Dendritic cell treated with granulocyte-macrophage colony-stimulating factor and Interleukin-4, amounts not matched to agents 40 ng/mL and 50 ng/mL, for 4 days (primary cell): ENCODE data around the gene IL18RAP.

ENCODE experiments used
- H3K27ac Mint-ChIP-seq: one replicate; pipeline ENCODE4 v1.8.0; 2022; ENCODE audit warnings: mild to moderate bottlenecking, mixed read lengths
- H3K27me3 Mint-ChIP-seq: one replicate; pipeline ENCODE4 v1.8.0; 2022; ENCODE audit warnings: mild to moderate bottlenecking, mixed read lengths
- H3K36me3 Mint-ChIP-seq: one replicate; pipeline ENCODE4 v1.8.0; 2022; ENCODE audit warnings: low read depth, mixed read lengths
- H3K4me1 Mint-ChIP-seq: one replicate; pipeline ENCODE4 v1.8.0; 2022; ENCODE audit warnings: low read depth, mixed read lengths
- H3K4me3 Mint-ChIP-seq: one replicate; pipeline ENCODE4 v1.8.0; 2022; ENCODE audit warnings: mild to moderate bottlenecking, moderate library complexity, mixed read lengths
- H3K9me3 Mint-ChIP-seq: one replicate; pipeline ENCODE4 v1.8.0; 2022; ENCODE audit warnings: mixed read lengths
- intact Hi-C: fragments of 100-400 bp; cut with micrococcal nuclease; formaldehyde crosslinking; loops from one replicate; pipeline ENCODE4 v1.15.0; 2022

IL18RAP gene

DNA sequence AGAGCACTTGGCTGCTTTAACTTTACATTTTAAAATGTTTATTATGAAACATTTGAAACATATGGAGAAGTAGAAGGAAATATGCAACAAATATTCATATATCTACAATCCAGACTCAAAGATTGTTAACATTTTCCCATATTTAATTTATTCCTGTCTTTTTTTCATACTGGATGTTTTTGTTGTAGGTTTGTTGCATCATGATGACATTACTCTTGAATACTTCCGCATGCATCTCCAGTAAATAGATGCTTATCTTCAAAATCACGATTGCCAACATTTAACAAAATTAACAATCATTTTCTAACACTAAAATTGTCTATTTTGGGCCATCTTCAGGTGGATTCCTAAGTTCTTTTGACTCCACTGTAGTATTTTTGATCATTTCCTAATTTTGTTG, 21.1 kb upstream of the IL18RAP start:
- Mint-ChIP-seq H3K36me3 (no peaks in the 10 kb centered on the region), H3K9me3 (no peaks in the 10 kb centered on the region), H3K27ac (no peak overlapping the region), H3K27me3 (no peaks in the 10 kb centered on the region), H3K4me1 (peaks cover 8% of the 10 kb centered on the region), H3K4me3 (no peak overlapping the region)
- intact Hi-C loops = no loop called here

DNA sequence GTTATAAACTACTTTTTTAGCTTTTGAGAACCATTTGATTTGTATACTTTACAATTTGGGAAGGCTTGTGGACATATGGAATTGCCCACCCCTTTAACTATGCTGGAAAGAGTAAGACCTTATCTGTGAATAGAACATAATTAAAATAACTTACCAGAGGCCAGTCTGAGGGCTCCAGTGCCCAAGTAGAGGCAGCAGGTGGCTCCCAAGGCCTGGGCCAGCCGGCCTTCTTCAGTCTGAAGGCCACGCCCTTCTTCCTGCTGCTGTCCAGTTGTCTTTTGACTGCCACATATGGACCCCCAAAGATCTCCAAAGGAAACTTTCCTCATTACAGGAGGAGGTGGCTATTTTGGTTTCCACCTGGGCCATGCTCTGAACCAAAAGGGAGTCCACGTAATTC, 12.0 kb upstream of the IL18RAP start:
- no peak overlapping the region for H3K4me3 Mint-ChIP-seq
- no peaks in the 10 kb centered on the region for H3K36me3 Mint-ChIP-seq
- no peak overlapping the region for H3K27ac Mint-ChIP-seq
- H3K27me3 Mint-ChIP-seq = no peaks in the 10 kb centered on the region
- no peaks in the 10 kb centered on the region for H3K4me1 Mint-ChIP-seq
- intact Hi-C loops = no loop called here
- peaks cover 15% of the 10 kb centered on the region for H3K9me3 Mint-ChIP-seq

DNA sequence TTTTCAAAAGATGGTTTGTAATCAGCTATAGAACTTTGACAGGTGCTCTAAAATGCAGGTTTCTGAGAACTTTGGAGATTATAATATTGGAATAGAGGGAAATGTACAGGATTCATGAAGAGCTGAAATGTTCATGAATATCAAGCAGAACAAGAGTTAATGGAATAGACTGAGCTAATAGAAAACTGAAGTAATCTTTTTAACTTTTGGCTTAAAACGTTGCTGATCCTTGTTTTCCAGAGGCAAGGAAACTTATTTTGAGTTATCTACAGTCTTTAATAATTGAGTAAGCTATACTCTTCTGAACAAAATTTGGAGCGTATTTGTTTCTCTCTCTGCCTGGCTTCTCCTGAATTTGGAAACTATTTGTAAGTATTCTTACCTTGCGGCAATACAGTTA, 10.8 kb upstream of the IL18RAP start:
- intact Hi-C loops = no loop called here
- H3K4me3 Mint-ChIP-seq = no peak overlapping the region
- H3K4me1 Mint-ChIP-seq = no peaks in the 10 kb centered on the region
- no peaks in the 10 kb centered on the region for H3K27me3 Mint-ChIP-seq
- no peaks in the 10 kb centered on the region for H3K36me3 Mint-ChIP-seq
- peaks cover 15% of the 10 kb centered on the region for H3K9me3 Mint-ChIP-seq
- no peak overlapping the region for H3K27ac Mint-ChIP-seq

GRCh38 chr2:102417946-102418345, 5.0 kb upstream of the IL18RAP start:
- Mint-ChIP-seq H3K36me3 (no peaks in the 10 kb centered on the region), H3K9me3 (no peaks in the 10 kb centered on the region), H3K27me3 (no peaks in the 10 kb centered on the region), H3K27ac (no peak overlapping the region), H3K4me1 (peaks cover 22% of the 10 kb centered on the region), H3K4me3 (no peak overlapping the region)
- intact Hi-C loops = no loop called here

- Mint-ChIP-seq H3K4me3 (no peak overlapping the region), H3K4me1 (peaks cover 27% of the 10 kb centered on the region), H3K36me3 (no peaks in the 10 kb centered on the region), H3K27me3 (no peaks in the 10 kb centered on the region), H3K9me3 (no peaks in the 10 kb centered on the region), H3K27ac (no peak overlapping the region)
- intact Hi-C loops = no loop called here
Measured at GRCh38 chr2:102418421-102418961, 4.5 kb upstream of the IL18RAP start.

DNA sequence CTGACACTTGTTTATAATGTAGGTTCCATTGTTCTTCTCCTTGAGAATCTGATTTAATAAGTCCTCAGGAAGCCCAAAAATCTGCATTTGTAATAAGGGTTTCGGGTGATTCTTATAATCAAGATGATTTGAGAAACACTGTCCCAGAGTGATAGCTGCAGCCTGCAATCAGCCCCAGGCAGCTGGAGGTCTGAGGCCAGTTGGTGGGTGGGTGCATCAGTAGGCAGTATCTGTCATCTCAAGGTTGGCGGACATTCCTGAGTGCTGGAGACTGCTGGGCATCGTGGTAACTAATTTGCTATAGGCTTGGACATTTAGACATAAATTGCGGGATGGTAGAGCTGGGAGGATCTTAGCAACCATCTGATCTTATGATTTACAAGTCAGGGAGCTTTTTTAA, 2.7 kb upstream of the IL18RAP start:
- no peaks in the 10 kb centered on the region for H3K9me3 Mint-ChIP-seq
- no peak overlapping the region for H3K27ac Mint-ChIP-seq
- no peaks in the 10 kb centered on the region for H3K27me3 Mint-ChIP-seq
- peaks cover 32% of the 10 kb centered on the region for H3K4me1 Mint-ChIP-seq
- intact Hi-C loops = no loop called here
- no peak overlapping the region for H3K4me3 Mint-ChIP-seq
- H3K36me3 Mint-ChIP-seq = no peaks in the 10 kb centered on the region

GRCh38 chr2:102421890-102422759, 835 bp upstream of the IL18RAP start:
- no peak overlapping the region for H3K4me3 Mint-ChIP-seq

DNA sequence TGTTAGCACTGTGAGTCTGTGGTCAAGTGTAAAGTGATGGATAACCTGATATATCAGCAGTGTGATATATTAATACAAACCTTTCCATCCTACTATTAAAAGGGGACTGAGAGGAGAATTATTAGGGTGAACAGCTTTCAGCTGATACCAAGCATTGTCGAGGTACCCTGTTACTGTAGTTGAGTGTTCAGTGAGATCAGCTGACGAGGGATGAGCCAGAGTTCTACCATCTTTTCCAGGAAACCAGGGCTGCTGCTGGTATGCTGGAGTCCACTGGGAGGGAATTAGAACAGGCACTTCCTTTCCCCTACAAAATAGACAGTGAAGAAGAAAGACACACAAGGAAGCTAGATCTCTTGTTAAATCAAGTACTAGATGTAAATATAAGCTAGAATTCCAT, 408 bp downstream of the IL18RAP start:
- Mint-ChIP-seq H3K27ac (no peak overlapping the region), H3K4me1 (peaks cover 32% of the 10 kb centered on the region), H3K27me3 (no peaks in the 10 kb centered on the region), H3K9me3 (no peaks in the 10 kb centered on the region), H3K36me3 (no peaks in the 10 kb centered on the region), H3K4me3 (no peak overlapping the region)
- intact Hi-C loops = no loop called here

More at GRCh38 chr2:102421890-102422759, 835 bp upstream of the IL18RAP start:
- intact Hi-C loops = no loop called here
- Mint-ChIP-seq H3K9me3 (no peaks in the 10 kb centered on the region), H3K4me1 (peaks cover 32% of the 10 kb centered on the region), H3K27ac (no peak overlapping the region), H3K36me3 (no peaks in the 10 kb centered on the region), H3K27me3 (no peaks in the 10 kb centered on the region)

DNA sequence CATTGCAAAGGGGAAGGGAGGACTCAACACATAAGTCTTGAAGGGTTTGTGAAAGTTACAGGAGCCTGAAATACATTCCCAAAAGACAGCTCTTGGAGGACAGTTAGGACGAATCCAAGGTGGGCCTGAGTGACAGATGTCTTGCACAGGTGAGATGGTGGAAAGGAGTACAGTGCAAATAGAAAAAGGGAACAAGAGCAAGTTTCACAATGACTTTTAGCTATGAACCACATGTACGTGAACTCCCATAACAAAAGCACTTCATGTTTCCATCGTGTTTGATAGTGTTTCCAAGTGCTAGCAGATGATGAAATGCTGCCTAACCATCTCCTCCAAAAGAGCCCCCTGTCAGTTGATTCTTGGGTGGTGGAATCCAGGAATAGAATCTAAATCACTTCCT, 1.8 kb downstream of the IL18RAP start:
- Mint-ChIP-seq H3K4me3 (no peak overlapping the region), H3K4me1 (peaks cover 31% of the 10 kb centered on the region), H3K36me3 (no peaks in the 10 kb centered on the region), H3K27me3 (no peaks in the 10 kb centered on the region), H3K27ac (no peak overlapping the region), H3K9me3 (no peaks in the 10 kb centered on the region)
- intact Hi-C loops = no loop called here

GRCh38 chr2:102425441-102426132, 2.6 kb downstream of the IL18RAP start:
- Mint-ChIP-seq H3K36me3 (no peaks in the 10 kb centered on the region), H3K27me3 (no peaks in the 10 kb centered on the region), H3K4me3 (no peak overlapping the region), H3K9me3 (no peaks in the 10 kb centered on the region), H3K27ac (no peak overlapping the region), H3K4me1 (peaks cover 32% of the 10 kb centered on the region)
- intact Hi-C loops = no loop called here

DNA sequence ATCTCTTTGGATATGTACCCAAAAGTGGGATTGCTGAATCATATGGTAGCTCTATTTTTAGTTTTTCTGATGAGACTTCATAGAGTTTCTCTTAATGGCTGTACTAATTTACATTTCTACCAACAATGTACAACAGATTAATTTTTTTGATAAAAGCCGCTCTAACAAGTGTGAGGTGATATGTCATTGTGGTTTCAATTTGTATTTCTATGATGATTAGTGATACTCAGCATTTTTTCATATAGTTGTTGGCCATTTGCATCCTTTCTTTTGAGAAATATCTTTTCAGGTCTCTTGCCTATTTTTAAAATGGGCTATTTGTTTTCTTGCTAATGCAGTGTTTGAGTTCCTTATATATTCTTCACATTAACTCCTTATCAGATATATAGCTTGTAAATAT, 4.3 kb downstream of the IL18RAP start:
- intact Hi-C loops = no loop called here
- H3K27me3 Mint-ChIP-seq = no peaks in the 10 kb centered on the region
- H3K27ac Mint-ChIP-seq = no peak overlapping the region
- H3K9me3 Mint-ChIP-seq = no peaks in the 10 kb centered on the region
- H3K36me3 Mint-ChIP-seq = no peaks in the 10 kb centered on the region
- H3K4me1 Mint-ChIP-seq = peaks cover 24% of the 10 kb centered on the region
- no peak overlapping the region for H3K4me3 Mint-ChIP-seq

DNA sequence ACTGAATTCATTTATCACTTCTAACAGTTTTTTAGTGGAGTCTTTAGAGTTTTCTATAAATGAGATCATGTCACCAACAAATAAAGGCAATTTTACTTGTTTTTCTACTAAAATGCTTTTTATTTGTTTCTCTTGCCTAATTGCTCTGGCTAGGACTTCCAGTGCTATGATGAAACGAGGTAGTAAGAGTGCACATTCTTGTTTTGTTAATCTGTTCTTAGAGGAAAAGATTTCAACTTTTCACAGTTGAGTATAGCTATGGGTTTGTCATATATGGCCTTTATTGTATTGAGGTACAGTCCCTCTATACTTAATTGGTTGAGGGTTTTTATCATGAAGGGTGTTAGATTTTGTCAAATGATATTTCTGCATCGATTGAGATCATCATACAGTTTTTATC, 5.6 kb downstream of the IL18RAP start:
- intact Hi-C loops = no loop called here
- no peak overlapping the region for H3K27ac Mint-ChIP-seq
- no peak overlapping the region for H3K4me3 Mint-ChIP-seq
- no peaks in the 10 kb centered on the region for H3K9me3 Mint-ChIP-seq
- H3K27me3 Mint-ChIP-seq = no peaks in the 10 kb centered on the region
- peaks cover 12% of the 10 kb centered on the region for H3K4me1 Mint-ChIP-seq
- no peaks in the 10 kb centered on the region for H3K36me3 Mint-ChIP-seq

DNA sequence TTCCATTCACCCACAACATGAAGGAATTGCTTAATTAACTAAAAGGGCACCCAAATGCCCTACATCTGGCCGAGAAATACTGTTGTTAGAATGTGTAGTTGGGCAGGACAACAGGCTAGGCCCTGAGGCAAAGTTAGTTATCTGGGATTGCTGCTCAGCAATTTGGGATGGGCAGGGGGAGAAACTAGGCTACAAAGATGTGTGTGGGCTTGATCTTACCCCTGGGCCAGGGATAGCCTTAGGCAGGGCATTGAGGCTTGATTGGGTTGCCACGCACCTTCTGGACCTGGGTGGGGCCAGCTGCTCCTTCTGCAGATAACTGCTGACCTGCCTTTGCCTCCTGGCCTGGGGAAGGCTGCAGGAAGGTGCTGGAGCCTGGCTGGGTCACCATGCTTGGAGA, 9.4 kb downstream of the IL18RAP start:
- Mint-ChIP-seq H3K36me3 (no peaks in the 10 kb centered on the region), H3K9me3 (no peaks in the 10 kb centered on the region), H3K27me3 (no peaks in the 10 kb centered on the region), H3K27ac (no peak overlapping the region), H3K4me3 (no peak overlapping the region), H3K4me1 (peaks cover 23% of the 10 kb centered on the region)
- intact Hi-C loops = no loop called here

GRCh38 chr2:102433973-102434654, 11.2 kb downstream of the IL18RAP start:
- Mint-ChIP-seq H3K36me3 (no peaks in the 10 kb centered on the region), H3K27me3 (no peaks in the 10 kb centered on the region), H3K27ac (no peak overlapping the region), H3K9me3 (no peaks in the 10 kb centered on the region), H3K4me1 (peaks cover 23% of the 10 kb centered on the region), H3K4me3 (no peak overlapping the region)
- intact Hi-C loops = no loop called here
